SK-N-SH (cell line): ENCODE measurements around the gene OPTC. TPM values are rescaled to one million over a fixed set of nuclear protein-coding genes. Genes with fewer than 3 reads are reported as not detected.
A peak's percentile ranks its signal among the peaks of the same experiment; 100 is the strongest.

Experiments
- CTCF ChIA-PET: fragments of 300-600, 350-600 bp; formaldehyde crosslinking; extraction: SDS; loops from one replicate; lab custom pipeline; 2021; lab: Yijun Ruan, JAX
- POLR2A ChIA-PET: fragments of 350-600 bp; sonication (Branson Sonifier 250); formaldehyde crosslinking; extraction: SDS; loops from one replicate; lab custom pipeline; 2020; ENCODE audit warnings: antibody characterized with exemption, inconsistent platforms; lab: Yijun Ruan, JAX
- DNase-seq: peaks from one replicate; pipeline ENCODE4 v3.0.0; 2012
- H2AFZ ChIP-seq: fragments of 200-600 bp; sonication (generic); 2 replicates; pipeline ENCODE4 v1.8.1; 2016; ENCODE audit warnings: antibody characterized with exemption, mild to moderate bottlenecking, low read depth
- H3F3A ChIP-seq: fragments of 200-600 bp; sonication (generic); replicated peaks from 2 replicates; pipeline ENCODE3; 2016; ENCODE audit warnings: antibody characterized with exemption, mild to moderate bottlenecking; ENCODE audit not compliant: insufficient read depth
- H3K27ac ChIP-seq, 2 experiments: fragments of 200-500 bp in 1 of 2; fragments of 200-600 bp in 1 of 2; sonication (Bioruptor generic) in 1 of 2; sonication (generic), shearing (Covaris generic) in 1 of 2; 2 replicates each; pipeline versions ENCODE4 v1.5.1 to v1.6.1; 2014 to 2016; ENCODE audit warnings: low read depth in 2 of 2, inconsistent platforms in 1 of 2, low read length in 1 of 2, mild to moderate bottlenecking in 1 of 2, mixed read lengths in 1 of 2
- H3K27me3 ChIP-seq: fragments of 200-600 bp; sonication (generic), shearing (Covaris generic); 2 replicates; pipeline ENCODE4 v1.6.1; 2016; ENCODE audit warnings: mixed run types; ENCODE audit not compliant: insufficient read depth
- H3K36me3 ChIP-seq, 2 experiments: fragments of 200-500 bp in 1 of 2; fragments of 200-600 bp in 1 of 2; sonication (Bioruptor generic) in 1 of 2; sonication (generic) in 1 of 2; replicated peaks in 1 of 2; 2 replicates each; pipeline versions ENCODE3 to v1.5.1; 2014 to 2016; ENCODE audit warnings: low read length in 1 of 2, mild to moderate bottlenecking in 1 of 2; ENCODE audit not compliant: insufficient read depth in 2 of 2, control insufficient read depth in 1 of 2
- H3K4me1 ChIP-seq, 2 experiments: fragments of 200-500 bp in 1 of 2; fragments of 200-600 bp in 1 of 2; sonication (Bioruptor generic) in 1 of 2; sonication (generic), shearing (Covaris generic) in 1 of 2; 2 replicates each; pipeline versions ENCODE4 v1.5.1 to v1.6.1; 2014 to 2016; ENCODE audit warnings: low read depth in 1 of 2, low read length in 1 of 2, mixed run types in 1 of 2; ENCODE audit not compliant: insufficient read depth in 2 of 2, control insufficient read depth in 1 of 2
- H3K4me2 ChIP-seq: fragments of 200-600 bp; sonication (generic), shearing (Covaris generic); 2 replicates; pipeline ENCODE4 v1.6.1; 2017; ENCODE audit warnings: mixed run types
- H3K4me3 ChIP-seq, 2 experiments: fragments of 200-500 bp in 1 of 2; fragments of 200-600 bp in 1 of 2; sonication (Bioruptor generic) in 1 of 2; sonication (generic), shearing (Covaris generic) in 1 of 2; 2 replicates each; pipeline versions ENCODE4 v1.5.1 to v1.8.1; 2014 to 2016; ENCODE audit warnings: low read depth in 2 of 2, inconsistent platforms in 1 of 2, low read length in 1 of 2, mild to moderate bottlenecking in 1 of 2, mixed read lengths in 1 of 2, moderate library complexity in 1 of 2
- H3K79me2 ChIP-seq: fragments of 200-600 bp; sonication (generic); 2 replicates; pipeline ENCODE4 v1.8.1; 2017; ENCODE audit warnings: mild to moderate bottlenecking; ENCODE audit not compliant: insufficient read depth
- H3K9ac ChIP-seq: fragments of 200-600 bp; sonication (generic); 2 replicates; pipeline ENCODE4 v1.6.1; 2017; ENCODE audit warnings: mixed run types
- H3K9me2 ChIP-seq: fragments of 200-600 bp; sonication (generic); 2 replicates; pipeline ENCODE4 v1.6.1; 2017; ENCODE audit warnings: mixed run types
- H3K9me3 ChIP-seq: fragments of 200-600 bp; sonication (generic); 2 replicates; pipeline ENCODE4 v1.6.1; 2017; ENCODE audit warnings: mixed run types, mild to moderate bottlenecking, moderate library complexity
- H4K20me1 ChIP-seq: fragments of 200-600 bp; sonication (generic); 2 replicates; pipeline ENCODE4 v1.6.1; 2017; ENCODE audit warnings: mild to moderate bottlenecking, mixed run types; ENCODE audit not compliant: insufficient read depth
- CHD2 ChIP-seq: fragments of 150-350 bp; IDR thresholded peaks from 2 replicates; pipeline ENCODE4 v1.6.1; 2018; ENCODE audit warnings: low read length; ENCODE audit not compliant: partially characterized antibody
- CTCF ChIP-seq: fragments of 200-600 bp; sonication (generic); IDR thresholded peaks from 2 replicates; pipeline ENCODE4 v1.6.1; 2017; ENCODE audit warnings: antibody characterized with exemption, mild to moderate bottlenecking, moderate library complexity
- EP300 ChIP-seq, 2 experiments: IDR thresholded peaks; 2 replicates each; pipeline versions ENCODE4 v1.4.0 to v1.6.1; 2012; ENCODE audit warnings: borderline replicate concordance in 1 of 2, low read depth in 1 of 2, low read length in 1 of 2
- EZH2phosphoT487 ChIP-seq: fragments of 200-600 bp; sonication (generic); IDR thresholded peaks from 2 replicates; pipeline ENCODE4 v1.6.1; 2017; ENCODE audit warnings: low read depth, mixed run types, mild to moderate bottlenecking, antibody characterized with exemption, moderate library complexity, borderline replicate concordance
- FOSL2 ChIP-seq: IDR thresholded peaks from 2 replicates; pipeline ENCODE4 v1.4.0; 2012; ENCODE audit warnings: low read depth, mild to moderate bottlenecking, moderate library complexity, borderline replicate concordance
- FOXM1 ChIP-seq: IDR thresholded peaks from 2 replicates; pipeline ENCODE4 v1.4.0; 2012; ENCODE audit warnings: low read depth, mild to moderate bottlenecking
- GABPA ChIP-seq: IDR thresholded peaks from 2 replicates; pipeline ENCODE4 v1.4.0; 2012; ENCODE audit warnings: low read depth, mild to moderate bottlenecking
- GATA2 ChIP-seq: sonication (generic); formaldehyde crosslinking; IDR thresholded peaks from 2 replicates; pipeline ENCODE4 v1.5.0; 2020; ENCODE audit warnings: mild to moderate bottlenecking, missing genetic modification reagents
- JUND ChIP-seq: IDR thresholded peaks from 2 replicates; pipeline ENCODE4 v1.4.0; 2012
- MEF2A ChIP-seq: IDR thresholded peaks from 2 replicates; pipeline ENCODE4 v1.4.0; 2012; ENCODE audit warnings: low read depth, borderline replicate concordance
- MXI1 ChIP-seq: IDR thresholded peaks from 2 replicates; pipeline ENCODE4 v1.6.1; 2012; ENCODE audit warnings: mild to moderate bottlenecking, low read depth, low read length, improper control_type of control experiment
- NFIC ChIP-seq: IDR thresholded peaks from 2 replicates; pipeline ENCODE4 v1.4.0; 2012; ENCODE audit warnings: borderline replicate concordance
- NRF1 ChIP-seq: IDR thresholded peaks from 2 replicates; pipeline ENCODE4 v1.6.1; 2012; ENCODE audit warnings: low read depth, mild to moderate bottlenecking, low read length
- RAD21 ChIP-seq: IDR thresholded peaks from 2 replicates; pipeline ENCODE4 v1.6.1; 2012; ENCODE audit warnings: mild to moderate bottlenecking, low read length
- SIN3A ChIP-seq: IDR thresholded peaks from 2 replicates; pipeline ENCODE4 v1.6.1; 2012; ENCODE audit warnings: low read depth, mild to moderate bottlenecking, low read length, moderate library complexity, borderline replicate concordance
- SMC3 ChIP-seq: IDR thresholded peaks from 2 replicates; pipeline ENCODE4 v1.6.1; 2012; ENCODE audit warnings: low read depth, low read length, improper control_type of control experiment
- TAF1 ChIP-seq: IDR thresholded peaks from 2 replicates; pipeline ENCODE4 v1.6.1; 2012; ENCODE audit warnings: low read depth, mild to moderate bottlenecking, low read length, moderate library complexity, borderline replicate concordance
- ZBTB33 ChIP-seq: IDR thresholded peaks from 2 replicates; pipeline ENCODE4 v1.4.0; 2012; ENCODE audit warnings: low read depth, borderline replicate concordance
- WGBS: methylation state at CpG from one replicate; pipeline ENCODE4 v1.1.6; 2017; ENCODE audit warnings: low lambda C conversion rate; 5-methylcytosine and 5-hydroxymethylcytosine counted together
- polyA plus RNA-seq, 3 experiments: library from polyadenylated mRNA; depleted of rRNA; stranded (reverse); fragments of >200 nt; gene quantifications; 2 replicates each; pipeline ENCODE4 v1.2.3, GENCODE V29; 2012

Gene OPTC
- polyA plus RNA-seq, 1 of the 3 experiments (the other 2 are of a cell fraction): not detected

GRCh38 chr1:203518541-203518940, 24.6 kb downstream of the OPTC start:
- H3K4me3 ChIP-seq: no peak overlapping the region
- H3K36me3 ChIP-seq: no peaks in the 10 kb centered on the region
- 95% methylated on average over 6 of the region's 7 CpGs for WGBS
- H2AFZ ChIP-seq: no peak overlapping the region
- H3K27ac ChIP-seq: peak overlapping the region; percentile 29 to 64; a peak in 2 of 4 replicates
- H3K4me2 ChIP-seq: peak overlapping the region; percentile 72; the same call in 1 of the 2 replicates
- H3K27me3 ChIP-seq: no peaks in the 10 kb centered on the region
- no peak for TF ChIP-seq NRF1
- TF ChIP-seq FOXM1: no peak
- TF ChIP-seq MXI1: no peak
- TF ChIP-seq ZBTB33: no peak
- no peak for TF ChIP-seq RAD21
- TF ChIP-seq FOSL2: no peak
- TF ChIP-seq GATA2: no peak
- no peak for TF ChIP-seq EP300 (IDR thresholded peaks at IDR 0.05; ENCODE audit: borderline replicate concordance in 1 of 2, low read depth in 1 of 2, low read length in 1 of 2)
- no peak for TF ChIP-seq GABPA
- TF ChIP-seq NFIC: no peak
- no peak for TF ChIP-seq JUND
- no peak for TF ChIP-seq SMC3
- no peak for TF ChIP-seq CTCF
- TF ChIP-seq EZH2phosphoT487: no peak
- no peak for TF ChIP-seq CHD2
- TF ChIP-seq MEF2A: no peak
- TF ChIP-seq TAF1: no peak
- no peak for TF ChIP-seq SIN3A
- peaks cover 39 to 41% of the 10 kb centered on the region in 2 experiments for H3K4me1 ChIP-seq
- H3K9me2 ChIP-seq: no peaks in the 10 kb centered on the region
- peaks cover 24% of the 10 kb centered on the region for H3F3A ChIP-seq
- no peak for DNase-seq
- no peaks in the 10 kb centered on the region for H3K9me3 ChIP-seq
- no peaks in the 10 kb centered on the region for H3K79me2 ChIP-seq
- H4K20me1 ChIP-seq: no peaks in the 10 kb centered on the region
- no peak overlapping the region for H3K9ac ChIP-seq
- POLR2A ChIA-PET: no interaction called here
- CTCF ChIA-PET: interaction anchor here (0.9 to 10.1 kb wide), 5 partner anchors 14 to 184 kb away, joined by 3 to 49 read pairs (median 3); no protein-coding TSS in a partner anchor
